Colonic mucosa (tissue), 4 donors: ENCODE measurements around the gene NLK. TPM values are rescaled to one million over a fixed set of nuclear protein-coding genes. Genes with fewer than 3 reads are reported as not detected.
"Not testable (repeated sequence)": the region's sequence is repeated elsewhere in the genome, so short reads cannot be mapped to it uniquely, and the experiment has no call there.

Experiments used
- DNase-seq: peaks from one replicate; pipeline ENCODE4 v3.0.0-alpha.2; 2020
- H3K27ac ChIP-seq: fragments of 200-600 bp; one replicate; pipeline ENCODE4 v1.8.0; 2021
- H3K27me3 ChIP-seq: fragments of 200-600 bp; one replicate; pipeline ENCODE4 v1.8.0; 2021
- H3K36me3 ChIP-seq: fragments of 200-600 bp; one replicate; pipeline ENCODE4 v1.8.0; 2021
- H3K4me1 ChIP-seq: fragments of 200-600 bp; one replicate; pipeline ENCODE4 v1.8.0; 2021; ENCODE audit warnings: mild to moderate bottlenecking
- H3K4me3 ChIP-seq: fragments of 200-600 bp; one replicate; pipeline ENCODE4 v1.8.0; 2021
- H3K9ac ChIP-seq, 2 donors: one replicate each; pipeline ENCODE4 v1.7.0; 2013; ENCODE audit warnings: control low read depth in 2 of 2, low read depth in 2 of 2, low read length in 2 of 2
- H3K9me3 ChIP-seq: fragments of 200-600 bp; one replicate; pipeline ENCODE4 v1.8.0; 2021
- CTCF ChIP-seq: fragments of 200-600 bp; IDR thresholded peaks from one replicate; pipeline ENCODE4 v1.8.0; 2022; ENCODE audit warnings: antibody characterized with exemption, mild to moderate bottlenecking
- intact Hi-C: fragments of 100-400 bp; cut with DNase I; formaldehyde crosslinking; loops from one replicate; pipeline ENCODE4 v1.14.1; 2022
- total RNA-seq, 2 donors: library from RNA; stranded (reverse); fragmentation: NEBNext Ultra II Directional in 1 of 2; extraction: Animal tissue kit (Norgen Biotek cat#: 25700) in 1 of 2; gene quantifications; one replicate each; pipeline ENCODE4 v1.2.1, GENCODE V29; 2021
- donor health status: healthy.
- donor health status: DM: no; HTN: no; CAD: no.
- donor health status: DM: no; HTN: no; CAD: no.

Gene NLK
- total RNA-seq, 2 donors from 2014 or later: 17.2 to 20.9 TPM

- Histone ChIP-seq H3K27ac (no peak overlapping the region), H3K9me3 (no peaks in the 10 kb centered on the region), H3K27me3 (no peaks in the 10 kb centered on the region), H3K9ac (no peak overlapping the region), H3K36me3 (no peaks in the 10 kb centered on the region), H3K4me1 (no peaks in the 10 kb centered on the region), H3K4me3 (no peak overlapping the region)
- TF ChIP-seq CTCF: no peak
- DNase-seq: no peak
- intact Hi-C loops: no loop called here
These were observed 55.4 kb downstream of the NLK start for GRCh38 chr17:28097901-28098300.

DNA sequence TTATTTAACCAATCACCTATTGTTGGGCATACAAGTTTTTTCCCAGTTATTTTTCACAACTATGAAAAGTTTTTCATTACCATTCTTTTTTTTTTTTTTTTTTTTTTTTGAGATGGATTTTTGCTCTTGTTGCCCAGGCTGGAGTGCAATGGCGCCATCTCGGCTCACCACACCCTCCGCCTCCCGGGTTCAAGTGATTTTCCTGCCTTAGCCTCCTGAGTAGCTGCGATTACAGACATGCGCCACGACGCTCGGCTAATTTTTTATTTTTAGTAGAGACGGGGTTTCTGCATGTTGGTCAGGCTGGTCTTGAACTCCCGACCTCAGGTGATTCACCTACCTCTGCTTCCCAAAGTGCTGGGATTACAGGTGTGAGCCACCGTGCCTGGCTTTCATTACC, 56.1 kb downstream of the NLK start:
- H3K27me3 ChIP-seq, H3K36me3 ChIP-seq, H3K4me1 ChIP-seq, H3K4me3 ChIP-seq, H3K9ac ChIP-seq, H3K27ac ChIP-seq, intact Hi-C loops, DNase-seq, H3K9me3 ChIP-seq: not testable (repeated sequence)

DNA sequence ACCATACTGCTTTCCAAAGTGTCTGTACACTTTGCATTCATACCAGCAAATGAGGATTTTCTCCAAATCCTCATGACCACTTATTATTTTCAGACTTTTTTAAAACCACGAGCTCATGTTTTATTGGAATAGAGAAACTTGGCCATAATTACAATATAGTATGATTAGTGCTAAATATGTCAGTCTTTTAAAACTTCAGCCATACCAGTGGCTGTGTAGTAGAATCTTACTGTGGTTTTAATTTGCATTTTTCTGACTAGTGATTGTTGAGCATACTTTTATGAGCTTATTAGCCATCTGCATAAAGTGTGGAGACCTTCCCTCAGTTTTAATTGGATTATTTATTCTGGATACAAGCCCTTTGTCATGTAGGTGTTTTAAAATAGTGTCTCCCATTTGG, 57.8 kb downstream of the NLK start:
- no peak overlapping the region for H3K27ac ChIP-seq
- H3K27me3 ChIP-seq: no peaks in the 10 kb centered on the region
- H3K36me3 ChIP-seq: no peaks in the 10 kb centered on the region
- no peak for TF ChIP-seq CTCF
- no peaks in the 10 kb centered on the region for H3K9me3 ChIP-seq
- DNase-seq: no peak
- H3K4me3 ChIP-seq: no peak overlapping the region
- no peak overlapping the region for H3K9ac ChIP-seq
- no peaks in the 10 kb centered on the region for H3K4me1 ChIP-seq
- intact Hi-C loops: no loop called here

- H3K27me3 ChIP-seq: no peaks in the 10 kb centered on the region
- H3K4me1 ChIP-seq: no peaks in the 10 kb centered on the region
- H3K36me3 ChIP-seq: no peaks in the 10 kb centered on the region
- H3K27ac ChIP-seq: no peak overlapping the region
- intact Hi-C loops: no loop called here
- H3K9me3 ChIP-seq: no peaks in the 10 kb centered on the region
- H3K4me3 ChIP-seq: no peak overlapping the region
- no peak overlapping the region for H3K9ac ChIP-seq
- no peak for TF ChIP-seq CTCF
- DNase-seq: no peak
These were observed 58.5 kb downstream of the NLK start for GRCh38 chr17:28100936-28101335.

- no peak overlapping the region for H3K9ac ChIP-seq
- no peak for DNase-seq
- no peak overlapping the region for H3K27ac ChIP-seq
- no peaks in the 10 kb centered on the region for H3K27me3 ChIP-seq
- H3K9me3 ChIP-seq: no peaks in the 10 kb centered on the region
- intact Hi-C loops: no loop called here
- no peaks in the 10 kb centered on the region for H3K36me3 ChIP-seq
- H3K4me3 ChIP-seq: no peak overlapping the region
- no peak for TF ChIP-seq CTCF
- no peaks in the 10 kb centered on the region for H3K4me1 ChIP-seq
These were observed 59.4 kb downstream of the NLK start for GRCh38 chr17:28101919-28102318.

DNA sequence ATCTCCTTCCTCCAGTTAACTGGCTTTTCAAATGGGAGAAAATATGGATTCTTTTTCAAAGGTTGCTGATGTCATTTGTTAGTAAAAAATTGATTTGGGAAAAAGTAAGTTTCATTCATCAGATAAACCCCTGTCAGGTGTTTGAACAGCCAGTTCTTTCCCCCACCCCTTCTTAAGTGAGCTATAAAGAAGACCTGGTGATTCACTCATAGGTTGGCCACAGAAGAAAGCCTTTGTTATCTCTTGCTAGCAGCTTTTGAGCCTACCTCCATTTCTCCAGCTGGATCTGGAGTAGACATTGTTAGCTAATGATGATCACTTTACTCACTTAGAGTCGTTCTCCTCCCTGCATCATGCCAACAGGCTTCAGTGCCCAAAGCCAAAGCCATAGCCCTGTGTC, 63.0 kb downstream of the NLK start:
- no peak for DNase-seq
- Histone ChIP-seq H3K9ac (no peak overlapping the region), H3K36me3 (no peaks in the 10 kb centered on the region), H3K27me3 (no peaks in the 10 kb centered on the region), H3K9me3 (no peaks in the 10 kb centered on the region), H3K4me1 (no peaks in the 10 kb centered on the region), H3K27ac (no peak overlapping the region), H3K4me3 (no peak overlapping the region)
- no peak for TF ChIP-seq CTCF
- intact Hi-C loops: no loop called here
